GM19397 (cell line): ENCODE results near the gene SNAPC2.
"Not testable (repeated sequence)": the region's sequence is repeated elsewhere in the genome, so short reads cannot be mapped to it uniquely, and the experiment has no call there.

Experiments
- ATAC-seq: cut with Tn5 transposase; IDR thresholded peaks from one replicate; pipeline ENCODE4 v1.9.1; 2021; ENCODE audit warnings: mild to moderate bottlenecking, moderate library complexity; ENCODE audit not compliant: unreplicated experiment

SNAPC2 gene

DNA sequence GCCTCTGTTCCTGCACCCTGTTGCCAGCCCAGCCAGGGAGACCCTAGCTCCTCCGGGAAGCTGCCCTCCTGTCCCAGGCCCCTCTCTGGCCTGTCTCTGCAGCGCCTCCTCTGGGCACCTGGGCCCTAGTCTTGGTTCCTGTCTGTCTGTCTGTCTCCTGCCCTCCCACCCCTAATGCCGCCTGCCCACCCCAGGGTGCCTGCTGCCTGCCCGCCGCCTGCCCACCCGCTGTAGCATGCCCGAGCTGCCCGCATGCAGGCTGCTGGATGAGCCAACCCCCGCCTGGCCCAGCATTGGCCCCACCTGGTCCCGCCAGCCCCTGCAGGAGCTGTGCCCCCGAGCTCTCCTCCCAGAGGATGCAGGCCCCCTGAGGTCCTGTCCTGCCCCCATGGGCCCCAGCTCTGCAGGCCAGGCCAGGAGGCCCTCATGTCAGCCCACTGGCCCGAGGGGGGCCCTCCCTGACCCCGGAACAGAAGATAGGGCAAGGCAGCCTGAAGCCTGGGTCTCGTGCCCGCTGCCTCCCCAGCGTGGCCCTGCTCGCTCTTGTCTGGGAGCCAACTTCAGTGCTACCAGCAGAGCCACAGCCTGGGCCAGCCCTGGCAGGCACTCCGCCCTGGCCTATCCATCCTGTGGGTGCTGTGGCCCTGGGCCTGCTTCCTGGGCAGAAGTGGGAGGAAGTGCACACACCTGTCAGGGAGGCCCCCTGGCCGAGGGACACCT, 11.2 kb upstream of the SNAPC2 start:
- no peak for ATAC-seq

DNA sequence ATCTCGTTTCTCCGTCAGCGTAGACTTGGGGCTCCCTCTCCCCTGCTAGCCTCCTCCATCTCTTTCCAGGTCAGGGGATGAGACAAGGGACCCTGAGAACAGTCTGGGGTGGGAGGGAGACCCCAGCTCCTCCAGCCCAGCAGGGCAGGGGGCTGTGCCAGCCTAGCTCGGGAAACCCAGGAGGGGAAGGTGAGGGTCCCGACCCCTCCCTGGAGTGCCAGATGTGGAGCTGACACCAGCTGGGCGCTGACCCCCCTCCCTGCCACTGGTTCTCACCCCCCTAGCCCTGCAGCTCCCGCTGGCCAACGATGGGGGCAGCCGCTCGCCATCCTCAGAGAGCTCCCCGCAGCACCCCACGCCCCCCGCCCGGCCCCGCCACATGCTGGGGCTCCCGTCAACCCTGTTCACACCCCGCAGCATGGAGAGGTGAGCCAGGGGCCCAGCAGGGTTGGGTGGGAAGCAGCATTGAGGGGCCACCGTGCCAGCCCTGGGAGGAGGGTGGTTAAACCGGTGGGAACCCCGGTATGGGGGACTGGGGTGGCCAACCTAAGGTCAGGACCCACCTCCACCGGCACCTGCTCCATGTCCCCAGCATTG, 10.6 kb upstream of the SNAPC2 start:
- ATAC-seq, result no peak

DNA sequence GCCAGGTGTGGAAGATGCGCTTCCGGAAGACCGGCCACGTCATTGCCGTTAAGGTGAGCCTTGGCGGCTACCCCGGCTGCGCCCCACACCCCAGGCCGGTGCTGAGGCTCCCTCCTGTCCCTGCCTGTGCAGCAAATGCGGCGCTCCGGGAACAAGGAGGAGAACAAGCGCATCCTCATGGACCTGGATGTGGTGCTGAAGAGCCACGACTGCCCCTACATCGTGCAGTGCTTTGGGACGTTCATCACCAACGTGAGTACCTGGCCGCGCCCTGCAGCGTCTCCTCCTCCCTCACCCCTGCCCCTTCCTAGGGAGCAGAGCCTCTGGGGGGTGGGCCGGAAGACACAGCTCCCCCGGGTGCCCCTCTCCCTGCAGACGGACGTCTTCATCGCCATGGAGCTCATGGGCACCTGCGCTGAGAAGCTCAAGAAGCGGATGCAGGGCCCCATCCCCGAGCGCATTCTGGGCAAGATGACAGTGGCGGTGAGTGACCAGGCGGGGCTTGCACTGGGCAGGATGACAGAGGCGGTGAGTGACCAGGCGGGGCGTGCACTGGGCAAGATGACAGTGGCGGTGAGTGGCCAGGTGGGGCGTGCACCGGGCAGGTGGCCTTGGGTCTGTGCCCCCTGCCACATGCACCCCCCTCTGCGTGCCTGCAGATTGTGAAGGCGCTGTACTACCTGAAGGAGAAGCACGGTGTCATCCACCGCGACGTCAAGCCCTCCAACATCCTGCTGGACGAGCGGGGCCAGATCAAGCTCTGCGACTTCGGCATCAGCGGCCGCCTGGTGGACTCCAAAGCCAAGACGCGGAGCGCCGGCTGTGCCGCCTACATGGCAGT, 9.6 kb upstream of the SNAPC2 start:
- ATAC-seq, result no peak

GRCh38 chr19:7911508-7912143, 8.5 kb upstream of the SNAPC2 start:
- no peak for ATAC-seq

DNA sequence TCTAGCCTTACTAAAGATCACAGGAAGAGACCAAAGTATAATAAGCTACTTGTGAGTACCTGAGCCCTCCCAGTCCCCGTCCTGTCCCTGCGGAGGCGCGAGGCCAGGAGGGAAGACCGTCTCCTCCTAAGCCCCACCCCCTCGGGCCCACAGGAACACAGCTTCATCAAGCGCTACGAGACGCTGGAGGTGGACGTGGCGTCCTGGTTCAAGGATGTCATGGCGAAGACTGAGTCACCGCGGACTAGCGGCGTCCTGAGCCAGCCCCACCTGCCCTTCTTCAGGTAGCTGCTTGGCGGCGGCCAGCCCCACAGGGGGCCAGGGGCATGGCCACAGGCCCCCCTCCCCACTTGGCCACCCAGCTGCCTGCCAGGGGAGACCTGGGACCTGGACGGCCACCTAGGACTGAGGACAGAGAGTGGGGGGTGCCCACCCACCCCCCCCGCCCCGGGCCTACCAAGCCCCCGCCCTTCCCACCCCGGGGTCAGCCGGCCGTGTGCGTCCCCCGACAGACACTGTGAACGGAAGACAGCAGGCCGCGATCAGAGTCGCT, 7.9 kb upstream of the SNAPC2 start:
- ATAC-seq, result no peak

DNA sequence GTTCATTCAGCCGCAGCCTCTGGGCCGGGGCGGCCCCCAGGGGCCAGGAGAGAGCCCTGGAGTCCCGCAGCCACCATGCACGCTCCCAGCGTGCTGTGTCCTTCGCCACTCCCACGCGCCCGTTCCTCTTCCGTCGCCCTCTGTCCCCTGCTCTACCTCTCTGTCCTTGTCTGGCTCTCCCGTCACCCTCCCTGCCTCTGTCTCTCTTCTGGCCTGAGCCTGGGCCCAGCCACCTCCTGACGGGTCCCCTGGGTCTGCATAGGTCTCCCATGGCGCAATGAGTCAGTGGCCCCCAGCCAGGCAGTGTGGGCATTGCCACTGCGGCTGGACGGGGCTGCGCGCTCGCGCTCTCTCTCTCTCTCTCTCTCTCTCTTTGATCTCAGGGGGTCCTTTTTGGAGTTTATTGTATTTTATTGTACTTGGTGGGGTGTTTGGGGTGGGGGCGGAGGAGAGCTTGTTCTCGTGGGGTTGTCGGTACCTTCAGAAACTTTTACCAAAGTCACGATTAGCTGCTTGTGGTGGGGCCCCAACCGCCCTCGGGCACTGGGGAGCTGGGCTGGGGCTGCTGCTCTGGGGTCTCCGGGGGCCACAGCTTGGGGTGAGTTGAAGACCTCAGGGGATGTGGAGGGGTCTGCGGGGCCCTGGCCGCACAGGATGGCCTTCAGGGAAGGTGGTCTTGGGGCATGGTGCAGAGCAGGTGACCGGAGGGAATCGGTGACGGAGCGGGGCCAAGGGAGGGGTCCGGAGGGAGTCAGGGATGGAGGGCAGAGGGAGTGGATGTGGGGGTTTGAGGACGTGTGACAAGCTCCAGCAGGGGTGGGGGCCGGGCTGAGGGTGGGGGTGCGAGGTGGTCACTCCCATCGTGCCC, 7.2 kb upstream of the SNAPC2 start:
- ATAC-seq, result no peak

GRCh38 chr19:7913652-7914051, 6.5 kb upstream of the SNAPC2 start:
- ATAC-seq, result no peak

DNA sequence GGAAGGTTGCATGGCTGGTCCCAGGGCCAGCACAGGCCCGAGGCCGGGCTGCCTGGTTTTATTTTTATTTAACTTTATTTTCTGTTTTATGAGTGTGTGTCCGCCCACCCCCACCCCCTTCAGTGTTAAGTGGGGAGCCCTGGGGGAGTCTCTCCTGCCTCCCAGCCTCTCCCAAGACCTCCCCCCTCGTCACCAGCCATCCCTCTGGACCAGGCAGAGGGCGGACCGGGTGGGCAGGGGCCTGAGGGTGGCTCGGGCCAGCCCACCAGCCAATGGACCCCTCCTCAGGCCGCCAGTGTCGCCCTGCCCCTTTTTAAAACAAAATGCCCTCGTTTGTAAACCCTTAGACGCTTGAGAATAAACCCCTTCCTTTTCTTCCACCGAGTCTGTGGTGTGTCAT, 6.0 kb upstream of the SNAPC2 start:
- no peak for ATAC-seq

- no peak for ATAC-seq
Observed at GRCh38 chr19:7914598-7915045, 5.5 kb upstream of the SNAPC2 start, which contains the start of gene TGFBR3L. TSS of gene TGFBR3L (plus strand) at chr19:7914830.

DNA sequence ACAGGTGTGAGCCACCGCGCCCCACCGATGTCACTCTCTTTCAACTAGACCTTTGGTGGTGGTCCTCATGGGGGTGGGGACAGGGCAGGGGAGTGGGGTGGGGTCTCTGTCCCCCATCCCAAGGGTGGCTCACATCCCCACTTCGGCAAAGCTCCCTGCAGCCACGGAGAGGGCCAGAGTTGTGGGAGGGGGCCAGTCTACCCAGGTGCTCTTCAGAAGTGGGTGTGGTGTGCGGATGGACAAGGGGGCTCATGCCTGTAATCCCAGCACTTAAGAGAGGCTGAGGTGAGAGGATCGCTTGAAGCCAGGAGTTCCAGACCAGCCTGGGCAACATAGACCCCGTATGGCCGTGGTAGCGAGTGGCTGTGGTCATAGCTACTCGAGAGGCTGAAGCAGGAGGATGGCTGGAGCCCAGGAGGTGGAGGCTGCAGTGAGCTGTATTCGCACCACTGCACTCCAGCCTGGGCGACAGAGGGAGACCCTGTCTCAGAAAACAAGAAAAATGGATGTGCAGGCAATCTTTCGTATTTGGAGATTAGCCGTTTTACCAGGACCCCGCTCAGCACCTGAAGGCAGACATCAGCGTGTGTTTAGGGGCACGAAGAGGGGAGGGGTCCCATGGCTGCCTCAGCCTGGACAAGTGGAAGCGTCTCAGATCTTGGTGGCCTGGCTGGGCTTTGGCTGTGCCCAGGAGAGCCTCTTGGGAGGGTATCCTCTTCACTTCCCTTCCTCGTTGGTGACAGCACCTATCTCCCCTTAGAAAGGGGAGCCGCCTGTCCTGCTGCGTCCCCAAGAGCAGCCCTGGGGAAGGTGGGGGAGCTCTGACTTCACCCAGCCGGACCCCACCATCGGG, 4.7 kb upstream of the SNAPC2 start:
- no peak for ATAC-seq

DNA sequence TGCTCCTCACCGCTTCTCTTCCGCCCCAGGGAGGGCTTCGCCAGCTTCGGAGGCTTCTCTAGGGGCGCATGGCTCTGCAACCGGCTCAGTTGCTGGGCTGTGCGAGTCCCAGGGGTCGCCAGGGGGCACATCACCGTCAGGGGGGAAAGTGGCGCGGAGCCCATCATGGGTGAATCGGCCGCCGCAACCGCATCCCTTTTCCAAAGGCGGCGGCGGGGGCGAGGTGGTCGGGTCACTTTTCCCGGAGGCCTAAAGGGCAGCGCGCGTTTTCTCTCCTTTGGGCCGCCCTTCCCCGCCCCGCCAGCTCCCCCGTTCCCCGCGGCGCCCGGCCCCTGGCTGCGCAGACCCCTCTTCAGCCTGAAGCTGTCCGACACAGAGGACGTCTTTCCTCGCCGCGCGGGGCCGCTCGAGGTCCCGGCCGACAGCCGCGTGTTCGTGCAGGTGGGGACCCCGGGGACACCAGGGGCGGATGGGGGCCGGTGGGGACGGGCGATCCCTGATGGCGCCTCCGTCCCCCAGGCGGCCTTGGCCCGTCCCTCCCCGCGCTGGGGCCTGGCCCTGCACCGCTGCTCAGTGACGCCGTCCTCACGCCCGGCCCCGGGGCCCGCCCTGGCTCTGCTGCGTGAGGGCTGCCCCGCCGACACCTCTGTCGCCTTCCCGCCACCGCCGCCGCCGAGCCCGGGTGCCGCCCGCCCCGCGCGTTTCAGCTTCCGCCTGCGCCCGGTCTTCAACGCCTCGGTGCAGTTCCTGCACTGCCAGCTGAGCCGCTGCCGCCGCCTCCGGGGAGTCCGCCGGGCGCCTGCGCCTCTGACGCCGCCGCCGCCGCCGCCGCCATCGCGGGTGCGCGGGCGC, 3.8 kb upstream of the SNAPC2 start:
- no peak for ATAC-seq

- no peak for ATAC-seq
Observed at GRCh38 chr19:7916955-7917266, 3.2 kb upstream of the SNAPC2 start.

GRCh38 chr19:7917267-7918061, 2.7 kb upstream of the SNAPC2 start:
- no peak for ATAC-seq

- not testable (repeated sequence) for ATAC-seq
Observed at GRCh38 chr19:7918062-7918614, 2.0 kb upstream of the SNAPC2 start.

- ATAC-seq, result no peak
Observed at GRCh38 chr19:7918615-7919421, 1.3 kb upstream of the SNAPC2 start.

DNA sequence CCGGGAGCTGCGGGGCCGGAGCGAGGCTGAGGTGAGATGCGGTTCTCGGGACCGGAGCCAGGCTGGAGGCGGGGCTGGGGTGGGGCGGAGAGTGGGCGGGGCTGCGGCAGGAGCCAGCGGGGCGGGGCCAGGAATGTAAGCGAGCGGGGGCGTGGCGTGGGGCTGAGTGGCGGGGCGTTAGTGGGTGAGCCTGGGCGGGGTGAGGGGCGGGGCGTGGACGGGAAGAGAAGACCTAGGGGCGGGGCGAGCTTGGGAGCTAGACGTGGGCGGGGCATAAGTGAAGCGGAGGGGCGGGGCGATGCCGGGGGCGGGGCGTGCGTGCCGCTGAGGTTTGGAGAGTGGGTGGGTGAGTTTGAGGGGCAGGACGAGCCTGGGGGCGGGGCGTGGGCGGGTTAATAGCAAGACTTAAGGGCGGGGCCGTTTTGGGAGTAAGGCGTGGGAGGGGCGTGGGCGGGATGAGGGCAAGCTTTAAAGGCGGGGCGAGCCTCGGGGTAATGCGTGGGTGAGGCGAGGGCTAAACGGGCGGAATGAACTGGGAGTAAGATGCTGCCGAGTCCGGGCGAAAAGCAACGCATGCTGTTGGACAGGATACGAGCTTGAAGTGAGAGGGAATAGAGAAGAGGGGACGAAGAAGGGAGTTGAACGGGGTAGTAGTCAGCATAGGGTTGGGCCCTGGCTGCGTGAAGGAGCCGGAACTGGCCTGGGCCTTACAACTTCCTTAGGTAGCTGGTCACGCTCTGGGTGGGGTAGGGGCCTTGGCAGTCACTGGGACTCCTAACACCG, 572 bp downstream of the SNAPC2 start:
- ATAC-seq, result peak; percentile 45
